ENCODE measurements around the gene CORO7. TPM values are rescaled to one million over a fixed set of nuclear protein-coding genes. Genes with fewer than 3 reads are reported as not detected.

The CORO7 gene
- total and polyA plus RNA-seq, 9 of the 15 experiments (the other 6 are each of a cell fraction or from before 2014, with no cell fraction given), result 0.45 to 77.2 (median 18.7) TPM

GRCh38 chr16:4384509-4384942, 31.9 kb downstream of the CORO7 start:
- H3K4me1 ChIP-seq (replicated peaks in 1 of 2; ENCODE audit: control insufficient read depth in 2 of 2, insufficient read depth in 2 of 2, low read length in 2 of 2), result peaks cover 0 to 37% of the 10 kb centered on the region in 2 experiments; a peak in 2 of 5 replicates
- no TSS peak for BruUV-seq (replicated peaks)
- ChIA-PET CTCF (ENCODE audit: low intra/inter-chr PET ratio) (no interaction called here), POLR2A (no interaction called here)
- H3K4me3 ChIP-seq, result no peak overlapping the region
- no peak for FAIRE-seq
- no peaks in the 10 kb centered on the region for H3K79me2 ChIP-seq (ENCODE audit: control insufficient read depth, insufficient read depth, low read length)
- H3K27ac ChIP-seq (ENCODE audit: extremely low read depth, low read depth, low read length), result no peak overlapping the region
- no peaks in the 10 kb centered on the region for H3K9me3 ChIP-seq (replicated peaks; ENCODE audit: control insufficient read depth, insufficient read depth, low read depth, low read length)
- H3K4me2 ChIP-seq (ENCODE audit: insufficient read depth, low read length), result no peak overlapping the region
- in situ Hi-C loops (cut with MboI) (no loop called here), intact Hi-C loops (cut with micrococcal nuclease) (no loop called here)
- TF ChIP-seq ZNF134 (CRISPR knock-in tag; conservative IDR thresholded peaks at IDR 0.05), result no peak
- TF ChIP-seq CEBPZ (IDR thresholded peaks at IDR 0.05; ENCODE audit: borderline replicate concordance, low read depth, low read length), result no peak
- TF ChIP-seq ZNF75A (CRISPR knock-in tag; IDR thresholded peaks at IDR 0.05), result no peak
- TF ChIP-seq POLR2G (IDR thresholded peaks at IDR 0.05; ENCODE audit: low read depth, low read length), result 0 out of 2 replicates have a peak, but pooled peaks have one; percentile 5
- TF ChIP-seq ZBTB33 (CRISPR knock-in tag; IDR thresholded peaks at IDR 0.05), result peak; percentile 73
- TF ChIP-seq MED1 (CRISPR knock-in tag; IDR thresholded peaks at IDR 0.05; ENCODE audit: borderline replicate concordance), result no peak
- TF ChIP-seq VEZF1 (CRISPR knock-in tag; IDR thresholded peaks at IDR 0.05), result no peak
- TF ChIP-seq, protein P1, sequence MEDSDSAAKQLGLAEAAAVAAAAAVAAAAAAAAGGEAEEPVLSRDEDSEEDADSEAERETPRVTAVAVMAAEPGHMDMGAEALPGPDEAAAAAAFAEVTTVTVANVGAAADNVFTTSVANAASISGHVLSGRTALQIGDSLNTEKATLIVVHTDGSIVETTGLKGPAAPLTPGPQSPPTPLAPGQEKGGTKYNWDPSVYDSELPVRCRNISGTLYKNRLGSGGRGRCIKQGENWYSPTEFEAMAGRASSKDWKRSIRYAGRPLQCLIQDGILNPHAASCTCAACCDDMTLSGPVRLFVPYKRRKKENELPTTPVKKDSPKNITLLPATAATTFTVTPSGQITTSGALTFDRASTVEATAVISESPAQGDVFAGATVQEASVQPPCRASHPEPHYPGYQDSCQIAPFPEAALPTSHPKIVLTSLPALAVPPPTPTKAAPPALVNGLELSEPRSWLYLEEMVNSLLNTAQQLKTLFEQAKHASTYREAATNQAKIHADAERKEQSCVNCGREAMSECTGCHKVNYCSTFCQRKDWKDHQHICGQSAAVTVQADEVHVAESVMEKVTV (CRISPR knock-in tag; IDR thresholded peaks at IDR 0.05), result no peak
- TF ChIP-seq FOS (IDR thresholded peaks at IDR 0.05; ENCODE audit: extremely low read depth, insufficient read length), result no peak
- no peak for TF ChIP-seq ATF3 (IDR thresholded peaks at IDR 0.05)
- TF ChIP-seq ATF3 (CRISPR knock-in tag; conservative IDR thresholded peaks at IDR 0.05), result no peak
- no peak for TF ChIP-seq ZNF766 (CRISPR knock-in tag; conservative IDR thresholded peaks at IDR 0.05)
- TF ChIP-seq KDM1A (IDR thresholded peaks at IDR 0.05), result no peak
- no peaks in the 10 kb centered on the region for H3K27me3 ChIP-seq (ENCODE audit: control insufficient read depth in 2 of 2, insufficient read depth in 2 of 2, low read length in 2 of 2)
- H2AFZ ChIP-seq (ENCODE audit: low read depth, low read length), result no peak overlapping the region
- H3K36me3 ChIP-seq (ENCODE audit: control insufficient read depth, insufficient read depth, low read length), result peaks cover 65% of the 10 kb centered on the region; the same call in 1 of the 3 replicates
- peak in 2 of 4 experiments; percentile 26 to 28 for DNase-seq (ENCODE audit: extremely low read depth in 1 of 4, low spot score in 3 of 4)
- whole genome bisulfite sequencing (ENCODE audit: insufficient coverage, low coverage, missing lambda C conversion rate), result 60% methylated on average over 8 of the region's 20 CpGs
- peaks cover 2% of the 10 kb centered on the region for H3K9me1 ChIP-seq (ENCODE audit: control insufficient read depth, insufficient read depth, low read length)
- no peak for ATAC-seq
- H3K9ac ChIP-seq (ENCODE audit: insufficient read depth in 1 of 2, low read depth in 2 of 2, low read length in 2 of 2), result no peak overlapping the region
- no peaks in the 10 kb centered on the region for H4K20me1 ChIP-seq (replicated peaks; ENCODE audit: control insufficient read depth, insufficient read depth, low read length)

Measured in K562 (cell line).